ENCODE measurements around the gene IL12RB1. TPM values are rescaled to one million over a fixed set of nuclear protein-coding genes. Genes with fewer than 3 reads are reported as not detected.

Gene IL12RB1
- total and polyA plus RNA-seq, 2 of the 13 experiments (the other 11 are each of a cell fraction or from before 2014, with no cell fraction given), result 0.03 to 0.04 TPM

DNA sequence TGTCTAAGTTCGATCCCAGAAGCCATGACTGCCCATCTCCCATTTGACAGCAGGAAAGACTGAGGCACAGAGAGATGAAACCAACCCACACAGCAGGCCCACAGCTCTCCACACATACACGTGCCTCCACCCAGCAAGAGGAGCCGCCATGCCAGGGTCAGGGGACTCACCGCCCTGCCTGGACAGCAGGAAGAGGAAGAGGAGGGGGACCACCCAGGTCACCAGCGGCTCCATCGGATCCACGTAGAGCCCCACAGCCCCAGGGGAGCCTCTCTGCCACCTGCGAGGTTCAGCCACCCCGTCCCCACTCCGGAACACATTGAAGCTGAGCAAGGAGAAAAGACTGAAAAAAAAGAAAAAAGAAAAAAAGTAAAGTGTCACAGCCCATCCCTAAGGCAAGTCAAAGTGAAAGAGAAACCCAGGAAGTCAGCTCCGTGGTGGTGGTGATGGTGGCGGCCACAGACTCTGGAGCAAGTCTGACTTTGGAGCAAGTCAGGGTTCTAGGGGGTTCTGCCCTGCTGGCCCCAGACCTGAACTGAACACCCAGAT is at the start of gene IL12RB1 (continued):
- TF ChIP-seq, protein P1, sequence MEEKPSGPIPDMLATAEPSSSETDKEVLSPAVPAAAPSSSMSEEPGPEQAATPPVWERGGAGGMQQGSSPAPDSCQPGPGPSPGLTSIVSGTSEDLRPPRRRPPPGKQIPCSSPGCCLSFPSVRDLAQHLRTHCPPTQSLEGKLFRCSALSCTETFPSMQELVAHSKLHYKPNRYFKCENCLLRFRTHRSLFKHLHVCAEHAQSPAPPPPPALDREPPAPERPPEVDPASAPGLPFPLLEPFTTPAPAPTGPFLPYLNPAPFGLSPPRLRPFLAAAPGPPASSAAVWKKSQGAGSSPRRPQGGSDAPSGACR (CRISPR knock-in tag; IDR thresholded peaks at IDR 0.05), result no peak
- TF ChIP-seq ZBTB7B (CRISPR knock-in tag; IDR thresholded peaks at IDR 0.05) (no peak), HMG20A (CRISPR knock-in tag; IDR thresholded peaks at IDR 0.05; ENCODE audit: borderline replicate concordance) (no peak), GABPA (IDR thresholded peaks at IDR 0.05; ENCODE audit: low read depth, low read length) (peak; percentile 6; the same call in 1 of the 2 replicates), GABPA (CRISPR knock-in tag; IDR thresholded peaks at IDR 0.05; ENCODE audit: low read depth) (no peak), ZNF383 (CRISPR knock-in tag; IDR thresholded peaks at IDR 0.05; ENCODE audit: borderline replicate concordance) (no peak), HDAC1 (CRISPR knock-in tag; IDR thresholded peaks at IDR 0.05) (no peak), NFE2L1 (CRISPR knock-in tag; IDR thresholded peaks at IDR 0.05; ENCODE audit: borderline replicate concordance) (no peak), NKX3-1 (CRISPR knock-in tag; IDR thresholded peaks at IDR 0.05) (no peak), SALL1 (CRISPR knock-in tag; IDR thresholded peaks at IDR 0.05) (peak; percentile 14; the same call in 1 of the 2 replicates), KDM1A (CRISPR knock-in tag; IDR thresholded peaks at IDR 0.05) (peak; percentile 89), SATB2 (CRISPR knock-in tag; IDR thresholded peaks at IDR 0.05) (no peak)
- TF ChIP-seq, protein P2, sequence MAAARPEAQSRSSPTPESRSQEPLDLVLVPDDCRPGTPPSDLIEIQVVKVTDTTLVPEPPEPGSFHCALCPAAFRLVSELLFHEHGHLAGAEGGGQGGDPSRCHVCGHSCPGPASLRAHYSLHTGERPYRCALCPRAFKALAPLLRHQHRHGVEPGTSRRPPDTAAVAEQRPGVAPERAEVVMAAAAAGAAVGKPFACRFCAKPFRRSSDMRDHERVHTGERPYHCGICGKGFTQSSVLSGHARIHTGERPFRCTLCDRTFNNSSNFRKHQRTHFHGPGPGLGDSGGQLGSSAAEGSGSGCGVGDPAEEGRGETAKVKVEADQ (CRISPR knock-in tag; IDR thresholded peaks at IDR 0.05; ENCODE audit: borderline replicate concordance), result no peak
- TF ChIP-seq, protein P3, sequence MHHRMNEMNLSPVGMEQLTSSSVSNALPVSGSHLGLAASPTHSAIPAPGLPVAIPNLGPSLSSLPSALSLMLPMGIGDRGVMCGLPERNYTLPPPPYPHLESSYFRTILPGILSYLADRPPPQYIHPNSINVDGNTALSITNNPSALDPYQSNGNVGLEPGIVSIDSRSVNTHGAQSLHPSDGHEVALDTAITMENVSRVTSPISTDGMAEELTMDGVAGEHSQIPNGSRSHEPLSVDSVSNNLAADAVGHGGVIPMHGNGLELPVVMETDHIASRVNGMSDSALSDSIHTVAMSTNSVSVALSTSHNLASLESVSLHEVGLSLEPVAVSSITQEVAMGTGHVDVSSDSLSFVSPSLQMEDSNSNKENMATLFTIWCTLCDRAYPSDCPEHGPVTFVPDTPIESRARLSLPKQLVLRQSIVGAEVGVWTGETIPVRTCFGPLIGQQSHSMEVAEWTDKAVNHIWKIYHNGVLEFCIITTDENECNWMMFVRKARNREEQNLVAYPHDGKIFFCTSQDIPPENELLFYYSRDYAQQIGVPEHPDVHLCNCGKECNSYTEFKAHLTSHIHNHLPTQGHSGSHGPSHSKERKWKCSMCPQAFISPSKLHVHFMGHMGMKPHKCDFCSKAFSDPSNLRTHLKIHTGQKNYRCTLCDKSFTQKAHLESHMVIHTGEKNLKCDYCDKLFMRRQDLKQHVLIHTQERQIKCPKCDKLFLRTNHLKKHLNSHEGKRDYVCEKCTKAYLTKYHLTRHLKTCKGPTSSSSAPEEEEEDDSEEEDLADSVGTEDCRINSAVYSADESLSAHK (CRISPR knock-in tag; IDR thresholded peaks at IDR 0.05; ENCODE audit: borderline replicate concordance), result no peak
- TF ChIP-seq, protein P4, sequence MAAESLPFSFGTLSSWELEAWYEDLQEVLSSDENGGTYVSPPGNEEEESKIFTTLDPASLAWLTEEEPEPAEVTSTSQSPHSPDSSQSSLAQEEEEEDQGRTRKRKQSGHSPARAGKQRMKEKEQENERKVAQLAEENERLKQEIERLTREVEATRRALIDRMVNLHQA (CRISPR knock-in tag; IDR thresholded peaks at IDR 0.05), result no peak
- TF ChIP-seq, protein P5, sequence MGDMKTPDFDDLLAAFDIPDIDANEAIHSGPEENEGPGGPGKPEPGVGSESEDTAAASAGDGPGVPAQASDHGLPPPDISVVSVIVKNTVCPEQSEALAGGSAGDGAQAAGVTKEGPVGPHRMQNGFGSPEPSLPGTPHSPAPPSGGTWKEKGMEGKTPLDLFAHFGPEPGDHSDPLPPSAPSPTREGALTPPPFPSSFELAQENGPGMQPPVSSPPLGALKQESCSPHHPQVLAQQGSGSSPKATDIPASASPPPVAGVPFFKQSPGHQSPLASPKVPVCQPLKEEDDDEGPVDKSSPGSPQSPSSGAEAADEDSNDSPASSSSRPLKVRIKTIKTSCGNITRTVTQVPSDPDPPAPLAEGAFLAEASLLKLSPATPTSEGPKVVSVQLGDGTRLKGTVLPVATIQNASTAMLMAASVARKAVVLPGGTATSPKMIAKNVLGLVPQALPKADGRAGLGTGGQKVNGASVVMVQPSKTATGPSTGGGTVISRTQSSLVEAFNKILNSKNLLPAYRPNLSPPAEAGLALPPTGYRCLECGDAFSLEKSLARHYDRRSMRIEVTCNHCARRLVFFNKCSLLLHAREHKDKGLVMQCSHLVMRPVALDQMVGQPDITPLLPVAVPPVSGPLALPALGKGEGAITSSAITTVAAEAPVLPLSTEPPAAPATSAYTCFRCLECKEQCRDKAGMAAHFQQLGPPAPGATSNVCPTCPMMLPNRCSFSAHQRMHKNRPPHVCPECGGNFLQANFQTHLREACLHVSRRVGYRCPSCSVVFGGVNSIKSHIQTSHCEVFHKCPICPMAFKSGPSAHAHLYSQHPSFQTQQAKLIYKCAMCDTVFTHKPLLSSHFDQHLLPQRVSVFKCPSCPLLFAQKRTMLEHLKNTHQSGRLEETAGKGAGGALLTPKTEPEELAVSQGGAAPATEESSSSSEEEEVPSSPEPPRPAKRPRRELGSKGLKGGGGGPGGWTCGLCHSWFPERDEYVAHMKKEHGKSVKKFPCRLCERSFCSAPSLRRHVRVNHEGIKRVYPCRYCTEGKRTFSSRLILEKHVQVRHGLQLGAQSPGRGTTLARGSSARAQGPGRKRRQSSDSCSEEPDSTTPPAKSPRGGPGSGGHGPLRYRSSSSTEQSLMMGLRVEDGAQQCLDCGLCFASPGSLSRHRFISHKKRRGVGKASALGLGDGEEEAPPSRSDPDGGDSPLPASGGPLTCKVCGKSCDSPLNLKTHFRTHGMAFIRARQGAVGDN (CRISPR knock-in tag; IDR thresholded peaks at IDR 0.05), result peak; percentile 59
- TF ChIP-seq, protein P6, sequence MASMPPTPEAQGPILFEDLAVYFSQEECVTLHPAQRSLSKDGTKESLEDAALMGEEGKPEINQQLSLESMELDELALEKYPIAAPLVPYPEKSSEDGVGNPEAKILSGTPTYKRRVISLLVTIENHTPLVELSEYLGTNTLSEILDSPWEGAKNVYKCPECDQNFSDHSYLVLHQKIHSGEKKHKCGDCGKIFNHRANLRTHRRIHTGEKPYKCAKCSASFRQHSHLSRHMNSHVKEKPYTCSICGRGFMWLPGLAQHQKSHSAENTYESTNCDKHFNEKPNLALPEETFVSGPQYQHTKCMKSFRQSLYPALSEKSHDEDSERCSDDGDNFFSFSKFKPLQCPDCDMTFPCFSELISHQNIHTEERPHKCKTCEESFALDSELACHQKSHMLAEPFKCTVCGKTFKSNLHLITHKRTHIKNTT (CRISPR knock-in tag; IDR thresholded peaks at IDR 0.05), result no peak
- TF ChIP-seq, protein P7, sequence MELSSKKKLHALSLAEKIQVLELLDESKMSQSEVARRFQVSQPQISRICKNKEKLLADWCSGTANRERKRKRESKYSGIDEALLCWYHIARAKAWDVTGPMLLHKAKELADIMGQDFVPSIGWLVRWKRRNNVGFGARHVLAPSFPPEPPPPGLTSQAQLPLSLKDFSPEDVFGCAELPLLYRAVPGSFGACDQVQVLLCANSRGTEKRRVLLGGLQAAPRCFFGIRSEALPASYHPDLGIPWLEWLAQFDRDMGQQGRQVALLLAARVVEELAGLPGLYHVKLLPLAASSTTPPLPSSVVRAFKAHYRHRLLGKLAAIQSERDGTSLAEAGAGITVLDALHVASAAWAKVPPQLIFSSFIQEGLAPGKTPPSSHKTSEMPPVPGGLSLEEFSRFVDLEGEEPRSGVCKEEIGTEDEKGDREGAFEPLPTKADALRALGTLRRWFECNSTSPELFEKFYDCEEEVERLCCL (CRISPR knock-in tag; IDR thresholded peaks at IDR 0.05; ENCODE audit: borderline replicate concordance), result no peak
